Astrocyte (in vitro differentiated cells and primary cell): Measurements from ENCODE around the gene FOXB1.
A peak's percentile ranks its signal among the peaks of the same experiment; 100 is the strongest.

ENCODE experiments used
- CTCF ChIP-seq: IDR thresholded peaks from 2 replicates; pipeline ENCODE4 v1.5.1; 2011; ENCODE audit warnings: low read depth, mild to moderate bottlenecking, inconsistent platforms, low read length, moderate library complexity; ENCODE audit not compliant: insufficient read depth
- EZH2 ChIP-seq: IDR thresholded peaks from 2 replicates; pipeline ENCODE4 v1.6.1; 2012; ENCODE audit warnings: mild to moderate bottlenecking, low read length, inconsistent platforms; ENCODE audit not compliant: insufficient read depth

- TF ChIP-seq CTCF (no peak), EZH2 (peak; percentile 28)
Measured at GRCh38 chr15:59993950-59994401, 10.1 kb upstream of the FOXB1 start.
